Glutamatergic neuron (in vitro differentiated cells): Measurements from ENCODE around the gene CNN1. TPM values are rescaled to one million over a fixed set of nuclear protein-coding genes. Genes with fewer than 3 reads are reported as not detected.

Experiments used
- DNase-seq: peaks from one replicate; pipeline ENCODE4 v3.0.0; 2022
- H3K27ac Mint-ChIP-seq: one replicate; pipeline ENCODE4 v1.8.0; 2020; ENCODE audit warnings: mild to moderate bottlenecking, mixed read lengths, inconsistent platforms; ENCODE audit not compliant: unreplicated experiment
- H3K27me3 Mint-ChIP-seq: one replicate; pipeline ENCODE4 v1.8.0; 2020; ENCODE audit warnings: mild to moderate bottlenecking, moderate library complexity, mixed read lengths, inconsistent platforms; ENCODE audit not compliant: unreplicated experiment
- H3K36me3 Mint-ChIP-seq: one replicate; pipeline ENCODE4 v1.8.0; 2020; ENCODE audit warnings: mild to moderate bottlenecking, mixed read lengths, inconsistent platforms; ENCODE audit not compliant: unreplicated experiment
- H3K4me1 Mint-ChIP-seq: one replicate; pipeline ENCODE4 v1.8.0; 2020; ENCODE audit warnings: mild to moderate bottlenecking, low read depth, mixed read lengths, inconsistent platforms; ENCODE audit not compliant: unreplicated experiment
- H3K4me3 Mint-ChIP-seq: one replicate; pipeline ENCODE4 v1.8.0; 2020; ENCODE audit warnings: mild to moderate bottlenecking, mixed read lengths, inconsistent platforms; ENCODE audit not compliant: unreplicated experiment
- H3K9me3 Mint-ChIP-seq: one replicate; pipeline ENCODE4 v1.8.0; 2020; ENCODE audit warnings: mild to moderate bottlenecking, moderate library complexity, mixed read lengths, inconsistent platforms; ENCODE audit not compliant: unreplicated experiment
- total RNA-seq: library from RNA; stranded (reverse); fragmentation: NEBNext Ultra II Directional; extraction: Animal tissue kit (Norgen Biotek cat#: 25700); gene quantifications from one replicate; pipeline ENCODE4 v1.2.1, GENCODE V29; 2021; ENCODE audit not compliant: unreplicated experiment
- TF ChIP-seq, protein P1 (sequence below): fragments of 200-600 bp; sonication (generic); IDR thresholded peaks from one replicate; pipeline ENCODE4 v1.5.0; 2021; ENCODE audit not compliant: partially characterized antibody, unreplicated experiment

CNN1 gene
- total RNA-seq, 1 donor from 2014 or later = 2.3 TPM

DNA sequence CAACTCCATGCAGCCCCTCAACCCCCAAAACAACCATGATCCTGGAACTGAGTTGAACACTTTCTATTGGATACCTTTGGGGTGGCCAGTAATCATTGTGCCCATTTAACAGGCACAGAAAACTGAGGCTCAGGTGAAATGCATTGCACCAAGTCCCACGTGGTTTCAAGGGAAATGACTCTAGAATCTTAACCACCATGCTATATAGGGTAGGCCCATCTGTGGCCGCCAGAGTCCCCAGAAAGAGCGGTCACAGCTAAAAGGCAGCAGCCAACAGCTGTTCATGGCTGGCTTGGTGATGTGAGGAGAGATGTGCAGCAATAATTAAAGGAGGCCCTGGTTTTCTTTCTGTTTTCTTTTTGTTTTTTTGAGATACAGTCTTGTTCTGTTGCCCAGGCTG, 2.6 kb downstream of the CNN1 start:
- Mint-ChIP-seq H3K27me3 (peaks cover 2% of the 10 kb centered on the region), H3K4me3 (no peak overlapping the region), H3K36me3 (no peaks in the 10 kb centered on the region), H3K4me1 (no peaks in the 10 kb centered on the region), H3K9me3 (peaks cover 3% of the 10 kb centered on the region), H3K27ac (no peak overlapping the region)
- no peak for DNase-seq
- TF ChIP-seq, protein P1, sequence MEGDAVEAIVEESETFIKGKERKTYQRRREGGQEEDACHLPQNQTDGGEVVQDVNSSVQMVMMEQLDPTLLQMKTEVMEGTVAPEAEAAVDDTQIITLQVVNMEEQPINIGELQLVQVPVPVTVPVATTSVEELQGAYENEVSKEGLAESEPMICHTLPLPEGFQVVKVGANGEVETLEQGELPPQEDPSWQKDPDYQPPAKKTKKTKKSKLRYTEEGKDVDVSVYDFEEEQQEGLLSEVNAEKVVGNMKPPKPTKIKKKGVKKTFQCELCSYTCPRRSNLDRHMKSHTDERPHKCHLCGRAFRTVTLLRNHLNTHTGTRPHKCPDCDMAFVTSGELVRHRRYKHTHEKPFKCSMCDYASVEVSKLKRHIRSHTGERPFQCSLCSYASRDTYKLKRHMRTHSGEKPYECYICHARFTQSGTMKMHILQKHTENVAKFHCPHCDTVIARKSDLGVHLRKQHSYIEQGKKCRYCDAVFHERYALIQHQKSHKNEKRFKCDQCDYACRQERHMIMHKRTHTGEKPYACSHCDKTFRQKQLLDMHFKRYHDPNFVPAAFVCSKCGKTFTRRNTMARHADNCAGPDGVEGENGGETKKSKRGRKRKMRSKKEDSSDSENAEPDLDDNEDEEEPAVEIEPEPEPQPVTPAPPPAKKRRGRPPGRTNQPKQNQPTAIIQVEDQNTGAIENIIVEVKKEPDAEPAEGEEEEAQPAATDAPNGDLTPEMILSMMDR = no peak

DNA sequence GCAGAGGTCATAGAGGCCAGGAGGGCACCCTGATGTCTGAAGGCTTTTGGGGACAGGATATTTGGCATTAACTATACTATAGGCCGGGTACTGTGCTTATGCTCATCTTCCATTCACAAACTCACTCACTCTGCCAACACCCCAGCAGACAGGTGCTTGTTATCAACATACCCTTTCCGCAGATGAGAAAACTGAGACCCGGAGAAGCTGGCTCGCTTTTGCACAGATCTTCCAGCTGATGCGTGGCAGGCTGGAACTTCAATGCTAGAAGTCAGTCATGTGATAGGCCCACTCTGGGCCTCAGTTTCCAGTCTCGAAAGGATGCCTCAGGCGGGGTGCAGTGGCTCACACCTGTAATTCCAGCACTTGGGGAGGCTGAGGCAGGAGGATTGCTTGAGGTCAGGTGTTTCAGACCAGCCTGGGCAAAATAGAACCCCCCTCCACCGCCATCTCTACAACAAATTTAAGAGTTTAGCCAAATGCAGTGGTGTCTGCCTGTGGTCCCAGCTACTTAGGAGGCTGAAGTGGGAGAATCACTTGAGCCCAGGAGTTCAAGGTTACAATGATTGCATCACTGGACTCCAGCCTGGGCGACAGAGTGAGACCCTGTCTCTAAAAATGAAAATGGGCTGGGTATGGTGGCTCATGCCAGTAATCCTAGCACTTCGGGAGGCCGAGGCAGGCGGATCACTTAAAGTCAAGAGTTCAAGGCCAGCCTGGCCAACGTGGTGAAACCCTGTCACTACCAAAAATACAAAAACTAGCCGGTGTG, 9.5 kb downstream of the CNN1 start:
- DNase-seq = no peak
- peaks cover 2% of the 10 kb centered on the region for H3K27me3 Mint-ChIP-seq
- no peaks in the 10 kb centered on the region for H3K9me3 Mint-ChIP-seq
- H3K27ac Mint-ChIP-seq = no peak overlapping the region
- TF ChIP-seq, protein P1 = no peak
- H3K4me3 Mint-ChIP-seq = no peak overlapping the region
- no peaks in the 10 kb centered on the region for H3K36me3 Mint-ChIP-seq
- no peaks in the 10 kb centered on the region for H3K4me1 Mint-ChIP-seq

DNA sequence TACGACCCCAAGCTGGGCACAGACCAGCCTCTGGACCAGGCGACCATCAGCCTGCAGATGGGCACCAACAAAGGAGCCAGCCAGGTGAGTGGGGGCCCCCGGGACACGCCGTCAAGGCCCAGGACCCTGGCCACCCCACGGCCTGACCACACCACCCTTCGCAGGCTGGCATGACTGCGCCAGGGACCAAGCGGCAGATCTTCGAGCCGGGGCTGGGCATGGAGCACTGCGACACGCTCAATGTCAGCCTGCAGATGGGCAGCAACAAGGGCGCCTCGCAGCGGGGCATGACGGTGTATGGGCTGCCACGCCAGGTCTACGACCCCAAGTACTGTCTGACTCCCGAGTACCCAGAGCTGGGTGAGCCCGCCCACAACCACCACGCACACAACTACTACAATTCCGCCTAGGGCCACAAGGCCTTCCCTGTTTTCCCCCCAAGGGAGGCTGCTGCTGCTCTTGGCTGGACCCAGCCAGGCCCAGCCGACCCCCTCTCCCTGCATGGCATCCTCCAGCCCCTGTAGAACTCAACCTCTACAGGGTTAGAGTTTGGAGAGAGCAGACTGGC, 10.8 kb downstream of the CNN1 start:
- no peak for DNase-seq
- Mint-ChIP-seq H3K27me3 (peaks cover 2% of the 10 kb centered on the region), H3K4me3 (no peak overlapping the region), H3K9me3 (no peaks in the 10 kb centered on the region), H3K4me1 (no peaks in the 10 kb centered on the region), H3K36me3 (no peaks in the 10 kb centered on the region), H3K27ac (no peak overlapping the region)
- TF ChIP-seq, protein P1 = no peak

DNA sequence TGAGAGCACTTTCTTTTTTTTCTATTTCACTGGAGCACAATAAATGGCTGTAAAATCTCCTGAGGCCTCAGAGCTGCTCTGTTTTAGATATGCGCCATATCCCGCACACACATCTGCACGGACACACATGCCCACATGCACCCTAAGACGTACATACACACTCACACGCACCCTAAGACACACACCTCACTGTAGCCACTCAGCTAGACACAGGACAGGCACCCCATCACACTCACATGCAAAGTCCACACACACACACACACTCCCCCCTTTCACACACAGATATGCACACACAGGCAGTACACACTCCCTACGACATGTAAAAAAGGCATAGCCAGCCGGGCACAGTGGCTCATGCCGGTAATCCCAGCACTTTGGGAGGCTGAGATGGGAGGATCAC, 11.6 kb downstream of the CNN1 start:
- Mint-ChIP-seq H3K4me3 (no peak overlapping the region), H3K9me3 (no peaks in the 10 kb centered on the region), H3K27ac (peak overlapping the region; percentile 23), H3K27me3 (peaks cover 2% of the 10 kb centered on the region), H3K36me3 (no peaks in the 10 kb centered on the region), H3K4me1 (no peaks in the 10 kb centered on the region)
- no peak for DNase-seq
- TF ChIP-seq, protein P1 = no peak

DNA sequence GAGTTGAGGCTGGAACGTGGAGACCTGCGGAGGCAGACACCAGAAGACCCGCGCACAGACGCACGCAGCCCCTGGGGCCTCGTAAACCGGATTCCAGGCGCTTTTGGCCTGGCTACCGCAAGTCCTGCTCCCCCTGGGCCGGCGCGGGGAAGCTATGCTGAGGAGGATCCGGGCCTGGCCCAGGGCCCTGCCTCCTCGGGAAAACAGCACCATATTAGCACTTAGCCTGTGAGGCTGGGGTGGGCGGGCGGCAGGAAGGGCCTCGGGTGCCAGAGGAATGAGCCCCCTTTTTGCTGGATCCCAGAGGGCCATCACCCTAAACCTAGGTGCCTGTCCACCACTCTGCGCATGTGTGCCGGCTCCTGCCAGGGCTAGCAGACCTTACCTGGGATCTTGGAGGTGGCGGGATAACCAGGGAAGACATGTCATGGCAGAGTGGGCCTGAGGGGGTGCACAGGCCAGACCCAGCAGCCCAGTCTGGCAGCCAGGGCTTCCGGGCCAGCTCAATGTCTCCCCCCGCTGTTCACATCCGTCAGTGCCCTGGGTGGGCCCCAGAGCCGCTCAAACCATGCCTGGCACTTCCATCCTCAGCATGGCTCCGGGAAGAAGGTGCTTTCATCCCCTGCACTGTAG, 13.1 kb downstream of the CNN1 start:
- DNase-seq = peak; percentile 59
- TF ChIP-seq, protein P1 = peak; percentile 29
- H3K36me3 Mint-ChIP-seq = no peaks in the 10 kb centered on the region
- H3K4me3 Mint-ChIP-seq = no peak overlapping the region
- H3K27ac Mint-ChIP-seq = no peak overlapping the region
- peaks cover 2% of the 10 kb centered on the region for H3K9me3 Mint-ChIP-seq
- H3K4me1 Mint-ChIP-seq = no peaks in the 10 kb centered on the region
- H3K27me3 Mint-ChIP-seq = peaks cover 2% of the 10 kb centered on the region
